ENCODE measurements around the gene ANKRD40CL. TPM values are rescaled to one million over a fixed set of nuclear protein-coding genes. Genes with fewer than 3 reads are reported as not detected.

The ANKRD40CL gene
- total RNA-seq, 1 donor from 2014 or later: not detected

DNA sequence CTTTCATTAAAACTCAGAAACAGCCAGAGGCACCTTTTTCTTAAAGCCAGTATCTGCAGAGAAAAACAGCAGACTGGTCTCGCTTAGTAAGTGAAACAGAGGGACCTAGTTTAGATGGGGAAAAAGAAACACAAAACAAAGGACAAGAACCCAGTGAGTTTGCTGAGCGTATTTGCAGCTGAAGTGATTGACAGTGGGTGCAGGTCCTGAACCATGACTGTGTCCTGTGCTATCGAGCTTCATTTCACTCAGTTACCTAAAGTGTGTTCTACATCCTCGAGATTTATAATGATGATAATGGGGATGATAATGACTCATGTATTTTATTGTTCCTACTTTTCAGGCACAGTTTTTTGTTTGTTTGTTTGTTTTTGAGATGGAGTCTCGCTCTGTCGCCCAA, 36.4 kb upstream of the ANKRD40CL start:
- Mint-ChIP-seq H3K36me3 (ENCODE audit: unreplicated experiment) (no peaks in the 10 kb centered on the region), H3K4me3 (ENCODE audit: unreplicated experiment) (no peak overlapping the region), H3K27ac (ENCODE audit: unreplicated experiment) (no peak overlapping the region), H3K27me3 (ENCODE audit: unreplicated experiment) (no peaks in the 10 kb centered on the region), H3K9me3 (ENCODE audit: unreplicated experiment) (no peaks in the 10 kb centered on the region), H3K4me1 (ENCODE audit: unreplicated experiment) (peaks cover 4% of the 10 kb centered on the region)
- DNase-seq (ENCODE audit: extremely low spot score, unreplicated experiment): no peak
- TF ChIP-seq CTCF (IDR thresholded peaks at IDR 0.05): no peak

GRCh38 chr17:50802609-50803571, 35.6 kb upstream of the ANKRD40CL start:
- Mint-ChIP-seq H3K36me3 (ENCODE audit: unreplicated experiment) (no peaks in the 10 kb centered on the region), H3K27me3 (ENCODE audit: unreplicated experiment) (no peaks in the 10 kb centered on the region), H3K27ac (ENCODE audit: unreplicated experiment) (no peak overlapping the region), H3K4me1 (ENCODE audit: unreplicated experiment) (peaks cover 4% of the 10 kb centered on the region), H3K9me3 (ENCODE audit: unreplicated experiment) (no peaks in the 10 kb centered on the region), H3K4me3 (ENCODE audit: unreplicated experiment) (no peak overlapping the region)
- no peak for DNase-seq (ENCODE audit: extremely low spot score, unreplicated experiment)
- no peak for TF ChIP-seq CTCF (IDR thresholded peaks at IDR 0.05)

DNA sequence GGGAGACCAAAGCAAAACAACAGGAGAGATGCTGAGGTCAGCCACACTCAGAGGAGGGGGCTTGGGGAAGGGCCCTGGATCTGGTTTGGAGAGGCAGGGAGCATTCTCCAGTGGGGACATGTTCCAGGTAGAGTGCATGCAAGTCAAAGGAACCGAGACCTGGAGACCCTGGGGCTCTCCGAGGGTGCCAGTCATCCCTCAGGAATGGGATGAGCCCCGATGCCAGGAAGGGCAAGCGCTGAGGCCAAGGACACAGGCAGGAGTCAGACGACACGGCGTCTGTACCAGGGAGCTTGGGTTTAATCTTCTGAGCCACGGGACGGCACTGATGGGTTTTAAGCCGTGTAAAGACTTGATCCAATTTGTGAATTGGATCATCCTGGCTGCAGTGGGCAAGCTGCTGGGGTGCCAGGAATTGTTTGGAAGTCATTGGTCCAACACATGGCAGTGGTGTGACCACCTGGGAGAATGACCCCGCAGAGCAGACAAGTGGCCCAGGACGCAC, 32.9 kb upstream of the ANKRD40CL start:
- no peak for DNase-seq (ENCODE audit: extremely low spot score, unreplicated experiment)
- H3K4me1 Mint-ChIP-seq (ENCODE audit: unreplicated experiment): peaks cover 4% of the 10 kb centered on the region
- no peak for TF ChIP-seq CTCF (IDR thresholded peaks at IDR 0.05)
- no peak overlapping the region for H3K4me3 Mint-ChIP-seq (ENCODE audit: unreplicated experiment)
- no peaks in the 10 kb centered on the region for H3K27me3 Mint-ChIP-seq (ENCODE audit: unreplicated experiment)
- no peaks in the 10 kb centered on the region for H3K36me3 Mint-ChIP-seq (ENCODE audit: unreplicated experiment)
- no peaks in the 10 kb centered on the region for H3K9me3 Mint-ChIP-seq (ENCODE audit: unreplicated experiment)
- H3K27ac Mint-ChIP-seq (ENCODE audit: unreplicated experiment): no peak overlapping the region

GRCh38 chr17:50799582-50799981, 32.3 kb upstream of the ANKRD40CL start:
- H3K4me3 Mint-ChIP-seq (ENCODE audit: unreplicated experiment): no peak overlapping the region
- no peak overlapping the region for H3K27ac Mint-ChIP-seq (ENCODE audit: unreplicated experiment)
- TF ChIP-seq CTCF (IDR thresholded peaks at IDR 0.05): no peak
- no peaks in the 10 kb centered on the region for H3K9me3 Mint-ChIP-seq (ENCODE audit: unreplicated experiment)
- H3K36me3 Mint-ChIP-seq (ENCODE audit: unreplicated experiment): no peaks in the 10 kb centered on the region
- no peaks in the 10 kb centered on the region for H3K27me3 Mint-ChIP-seq (ENCODE audit: unreplicated experiment)
- no peak for DNase-seq (ENCODE audit: extremely low spot score, unreplicated experiment)
- H3K4me1 Mint-ChIP-seq (ENCODE audit: unreplicated experiment): peaks cover 4% of the 10 kb centered on the region
